Measurements from ENCODE around the gene RNF167.
"Not testable (repeated sequence)": the region's sequence is repeated elsewhere in the genome, so short reads cannot be mapped to it uniquely, and the experiment has no call there.

The RNF167 gene

GRCh38 chr17:4901108-4901647, 38.9 kb upstream of the RNF167 start:
- Histone ChIP-seq H3K79me2 (ENCODE audit: low read length) (no peaks in the 10 kb centered on the region), H3K9ac (ENCODE audit: low read length) (no peak overlapping the region), H3K27me3 (ENCODE audit: low read depth, low read length) (no peaks in the 10 kb centered on the region), H3K4me1 (ENCODE audit: low read length) (peaks cover 15% of the 10 kb centered on the region), H3K4me2 (ENCODE audit: low read length) (no peak overlapping the region), H3K36me3 (replicated peaks; ENCODE audit: low read depth, low read length) (no peaks in the 10 kb centered on the region), H3K27ac (ENCODE audit: low read length) (no peak overlapping the region), H3K4me3 (ENCODE audit: low read length) (no peak overlapping the region), H2AFZ (ENCODE audit: low read depth, low read length) (no peak overlapping the region), H4K20me1 (ENCODE audit: insufficient read depth, low read length) (no peaks in the 10 kb centered on the region), H3K9me3 (ENCODE audit: insufficient read depth, low read length) (no peaks in the 10 kb centered on the region)
- TF ChIP-seq EZH2phosphoT487 (IDR thresholded peaks at IDR 0.05; ENCODE audit: low read depth), result no peak

GRCh38 chr17:4901648-4902344, 38.3 kb upstream of the RNF167 start:
- no peak overlapping the region for H3K27ac ChIP-seq (ENCODE audit: low read length)
- no peaks in the 10 kb centered on the region for H3K36me3 ChIP-seq (replicated peaks; ENCODE audit: low read depth, low read length)
- H3K4me1 ChIP-seq (ENCODE audit: low read length), result peaks cover 15% of the 10 kb centered on the region
- H4K20me1 ChIP-seq (ENCODE audit: insufficient read depth, low read length), result no peaks in the 10 kb centered on the region
- no peak overlapping the region for H3K4me3 ChIP-seq (ENCODE audit: low read length)
- H3K4me2 ChIP-seq (ENCODE audit: low read length), result no peak overlapping the region
- H3K9me3 ChIP-seq (ENCODE audit: insufficient read depth, low read length), result no peaks in the 10 kb centered on the region
- H3K79me2 ChIP-seq (ENCODE audit: low read length), result no peaks in the 10 kb centered on the region
- H3K27me3 ChIP-seq (ENCODE audit: low read depth, low read length), result no peaks in the 10 kb centered on the region
- TF ChIP-seq EZH2phosphoT487 (IDR thresholded peaks at IDR 0.05; ENCODE audit: low read depth) (no peak), CTCF (IDR thresholded peaks at IDR 0.05; ENCODE audit: low read depth, low read length) (no peak)
- H3K9ac ChIP-seq (ENCODE audit: low read length), result no peak overlapping the region
- H2AFZ ChIP-seq (ENCODE audit: low read depth, low read length), result no peak overlapping the region

- no peak overlapping the region for H3K4me3 ChIP-seq (ENCODE audit: low read length)
- H3K4me1 ChIP-seq (ENCODE audit: low read length), result peaks cover 15% of the 10 kb centered on the region
- no peaks in the 10 kb centered on the region for H4K20me1 ChIP-seq (ENCODE audit: insufficient read depth, low read length)
- H3K4me2 ChIP-seq (ENCODE audit: low read length), result no peak overlapping the region
- H3K9me3 ChIP-seq (ENCODE audit: insufficient read depth, low read length), result no peaks in the 10 kb centered on the region
- no peak overlapping the region for H3K9ac ChIP-seq (ENCODE audit: low read length)
- no peaks in the 10 kb centered on the region for H3K27me3 ChIP-seq (ENCODE audit: low read depth, low read length)
- no peak for TF ChIP-seq EZH2phosphoT487 (IDR thresholded peaks at IDR 0.05; ENCODE audit: low read depth)
- TF ChIP-seq CTCF (IDR thresholded peaks at IDR 0.05; ENCODE audit: low read depth, low read length), result no peak
- H3K36me3 ChIP-seq (replicated peaks; ENCODE audit: low read depth, low read length), result no peaks in the 10 kb centered on the region
- H3K27ac ChIP-seq (ENCODE audit: low read length), result no peak overlapping the region
- H3K79me2 ChIP-seq (ENCODE audit: low read length), result no peaks in the 10 kb centered on the region
- H2AFZ ChIP-seq (ENCODE audit: low read depth, low read length), result no peak overlapping the region
These were observed 37.5 kb upstream of the RNF167 start for GRCh38 chr17:4902540-4902939.

GRCh38 chr17:4903051-4903818, 36.8 kb upstream of the RNF167 start, which contains the start of gene CHRNE:
TSS of gene CHRNE (minus strand) at chr17:4903098. CDS start at chr17:4903063, 35 bp downstream.
- peak; percentile 63 for TF ChIP-seq CTCF (IDR thresholded peaks at IDR 0.05; ENCODE audit: low read depth, low read length)
- no peak for TF ChIP-seq EZH2phosphoT487 (IDR thresholded peaks at IDR 0.05; ENCODE audit: low read depth)
- Histone ChIP-seq H2AFZ (ENCODE audit: low read depth, low read length) (no peak within 1 kb of the TSS), H4K20me1 (ENCODE audit: insufficient read depth, low read length) (no peaks in the 10 kb centered on the region), H3K79me2 (ENCODE audit: low read length) (no peaks in the 10 kb centered on the region), H3K4me3 (ENCODE audit: low read length) (no peak within 1 kb of the TSS; the same call in 1 of the 2 replicates), H3K4me2 (ENCODE audit: low read length) (peak within 1 kb of the TSS; percentile 34), H3K27me3 (ENCODE audit: low read depth, low read length) (no peaks in the 10 kb centered on the region), H3K9ac (ENCODE audit: low read length) (no peak within 1 kb of the TSS), H3K36me3 (replicated peaks; ENCODE audit: low read depth, low read length) (no peaks in the 10 kb centered on the region), H3K9me3 (ENCODE audit: insufficient read depth, low read length) (no peaks in the 10 kb centered on the region), H3K4me1 (ENCODE audit: low read length) (peaks cover 15% of the 10 kb centered on the region), H3K27ac (ENCODE audit: low read length) (no peak within 1 kb of the TSS)

GRCh38 chr17:4906642-4907041, 33.4 kb upstream of the RNF167 start:
- H3K9ac ChIP-seq (ENCODE audit: low read length); H3K4me2 ChIP-seq (ENCODE audit: low read length); H3K4me3 ChIP-seq (ENCODE audit: low read length); H4K20me1 ChIP-seq (ENCODE audit: insufficient read depth, low read length); H3K9me3 ChIP-seq (ENCODE audit: insufficient read depth, low read length); H3K79me2 ChIP-seq (ENCODE audit: low read length); H3K27ac ChIP-seq (ENCODE audit: low read length); H3K36me3 ChIP-seq (replicated peaks; ENCODE audit: low read depth, low read length); H3K27me3 ChIP-seq (ENCODE audit: low read depth, low read length); H2AFZ ChIP-seq (ENCODE audit: low read depth, low read length): not testable (repeated sequence)
- peaks cover 15% of the 10 kb centered on the region for H3K4me1 ChIP-seq (ENCODE audit: low read length)
